GM12892 (cell line): Measurements from ENCODE around the gene TMEM132A.

Experiments used
- DNase-seq: peaks from one replicate; pipeline ENCODE4 v3.0.0; 2011; ENCODE audit not compliant: insufficient read length
- FAIRE-seq: peaks from 2 replicates; lab custom pipeline; 2011; peaks lifted over from hg19 to GRCh38; lab: Jason Lieb, UNC
- POLR2A ChIP-seq: IDR thresholded peaks from 2 replicates; pipeline ENCODE4 v1.6.1; 2011; ENCODE audit warnings: low read depth, low read length, control low read depth
- POLR2AphosphoS5 ChIP-seq: IDR thresholded peaks from 2 replicates; pipeline ENCODE4 v1.6.1; 2011; ENCODE audit warnings: low read depth, low read length, control low read depth
- TAF1 ChIP-seq: IDR thresholded peaks from 2 replicates; pipeline ENCODE4 v1.6.1; 2011; ENCODE audit warnings: low read depth, mild to moderate bottlenecking, control low read depth, low read length, borderline replicate concordance

Gene TMEM132A

GRCh38 chr11:60916669-60917206, 7.5 kb upstream of the TMEM132A start:
- FAIRE-seq (no peak), DNase-seq (no peak)
- TF ChIP-seq POLR2A: no peak
- TF ChIP-seq POLR2AphosphoS5: no peak
- no peak for TF ChIP-seq TAF1

DNA sequence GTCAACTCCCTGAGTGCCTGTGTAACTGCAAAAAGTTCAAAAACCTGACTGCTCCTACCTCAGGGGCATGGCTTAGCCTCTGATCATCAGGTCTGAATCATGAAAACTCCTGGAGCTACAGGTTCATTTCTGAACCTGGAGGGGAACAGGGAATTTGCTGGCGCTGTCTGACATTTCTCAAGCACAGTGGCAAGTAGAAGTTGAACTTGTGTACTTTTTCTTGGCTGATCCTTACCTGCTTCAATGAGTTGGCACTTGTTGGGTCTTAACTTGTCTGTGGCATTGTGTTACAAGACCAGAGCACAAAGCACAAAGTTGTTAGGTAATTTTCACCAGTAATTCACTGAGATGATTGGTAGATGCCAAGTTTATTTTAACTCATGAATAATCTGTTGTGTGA, 7.0 kb upstream of the TMEM132A start:
- FAIRE-seq (no peak), DNase-seq (no peak)
- TF ChIP-seq TAF1 (no peak), POLR2AphosphoS5 (no peak), POLR2A (no peak; the same call in 1 of the 2 replicates)

DNA sequence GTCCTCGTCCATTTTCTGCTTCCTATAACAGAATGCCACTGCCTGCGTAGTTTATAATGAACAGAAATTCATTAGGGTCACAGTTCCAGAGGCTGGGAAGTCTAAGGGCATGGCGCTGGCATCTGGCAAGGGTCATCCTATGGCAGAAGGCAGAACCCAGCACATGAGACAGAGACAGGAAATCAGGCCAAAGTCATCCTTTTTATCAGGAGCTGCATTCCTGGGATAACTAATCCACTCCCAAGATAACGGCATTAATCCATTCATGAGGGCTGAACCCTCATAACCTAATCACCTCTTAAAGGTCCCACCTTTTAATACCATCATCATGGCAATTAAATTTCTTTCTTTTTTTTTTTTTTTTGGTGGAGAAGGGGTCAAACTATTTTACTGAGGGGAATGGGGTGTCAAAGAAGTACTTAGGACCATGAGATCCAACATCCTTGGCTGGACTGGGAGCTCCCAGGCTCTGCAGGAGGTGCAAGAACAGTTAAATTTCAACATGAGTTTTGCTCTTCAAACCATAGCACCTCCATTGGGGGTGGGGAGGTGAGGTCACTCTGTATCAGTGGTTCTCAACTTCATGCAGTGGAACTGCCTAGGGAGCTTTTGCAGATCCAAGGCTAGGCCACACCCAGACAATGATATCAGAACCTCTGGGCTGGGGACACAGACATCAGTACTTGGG, 5.9 kb upstream of the TMEM132A start:
- no peak for TF ChIP-seq POLR2A
- TF ChIP-seq TAF1: no peak
- TF ChIP-seq POLR2AphosphoS5: no peak
- FAIRE-seq (no peak), DNase-seq (no peak)

DNA sequence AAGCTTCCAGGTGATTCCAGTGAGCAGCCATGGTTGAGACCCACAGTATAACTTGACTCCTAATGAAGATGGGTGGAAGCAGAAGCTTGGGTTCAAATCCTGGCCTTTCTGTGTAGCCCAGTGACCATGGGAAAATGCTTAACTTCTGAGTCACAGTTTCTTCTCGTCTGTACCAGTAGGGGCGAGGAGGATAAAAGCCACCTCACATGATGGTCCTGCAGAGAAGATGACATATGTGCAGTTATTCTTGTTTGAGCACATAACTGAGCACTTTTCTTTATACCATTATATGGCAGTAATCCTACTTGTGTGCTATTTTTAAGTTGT, 5.4 kb upstream of the TMEM132A start:
- TF ChIP-seq TAF1: no peak
- no peak for TF ChIP-seq POLR2A
- no peak for TF ChIP-seq POLR2AphosphoS5
- FAIRE-seq (no peak), DNase-seq (no peak)

GRCh38 chr11:60919320-60919719, 4.9 kb upstream of the TMEM132A start:
- TF ChIP-seq POLR2A (no peak), POLR2AphosphoS5 (no peak)
- DNase-seq: no peak
- no peak for FAIRE-seq

GRCh38 chr11:60919956-60920355, 4.3 kb upstream of the TMEM132A start:
- no peak for TF ChIP-seq POLR2AphosphoS5
- TF ChIP-seq TAF1: no peak
- TF ChIP-seq POLR2A: no peak
- DNase-seq (no peak), FAIRE-seq (no peak)

DNA sequence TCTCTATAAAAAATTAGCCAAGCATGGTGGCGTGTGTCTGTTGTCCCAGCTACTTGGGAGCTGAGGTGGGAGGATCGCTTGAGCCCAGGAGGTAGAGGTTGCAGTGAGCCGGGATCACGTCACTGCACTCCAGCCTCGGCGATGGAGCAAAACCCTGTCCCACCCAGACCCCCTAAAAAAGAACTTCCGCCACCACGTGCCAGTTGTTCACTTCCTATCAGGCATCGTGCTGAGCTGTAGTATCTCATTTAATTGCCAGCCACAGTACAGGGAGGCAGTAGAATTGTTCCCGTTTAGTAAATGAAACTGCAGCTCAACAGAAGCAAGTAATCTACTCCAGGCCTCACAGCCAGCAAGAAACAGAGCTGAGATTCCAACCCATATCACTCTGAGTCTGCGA, 3.0 kb upstream of the TMEM132A start:
- DNase-seq (no peak), FAIRE-seq (no peak)
- TF ChIP-seq POLR2AphosphoS5 (no peak), TAF1 (no peak), POLR2A (no peak)

DNA sequence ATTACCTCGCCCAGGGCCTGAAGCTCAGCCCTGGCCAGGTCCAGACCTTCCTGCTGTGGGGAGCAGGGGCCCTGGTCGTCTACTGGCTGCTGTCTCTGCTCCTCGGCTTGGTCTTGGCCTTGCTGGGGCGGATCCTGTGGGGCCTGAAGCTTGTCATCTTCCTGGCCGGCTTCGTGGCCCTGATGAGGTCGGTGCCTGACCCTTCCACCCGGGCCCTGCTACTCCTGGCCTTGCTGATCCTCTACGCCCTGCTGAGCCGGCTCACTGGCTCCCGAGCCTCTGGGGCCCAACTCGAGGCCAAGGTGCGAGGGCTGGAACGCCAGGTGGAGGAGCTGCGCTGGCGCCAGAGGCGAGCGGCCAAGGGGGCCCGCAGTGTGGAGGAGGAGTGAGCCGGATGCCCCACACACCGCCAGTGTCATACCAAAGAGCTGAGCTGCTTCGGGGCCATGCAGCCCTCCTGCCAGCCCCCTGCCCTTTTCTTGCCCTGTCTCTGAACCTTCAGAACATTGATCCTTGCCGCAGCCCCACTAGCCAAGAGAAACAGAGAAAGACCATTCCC, 2.4 kb upstream of the TMEM132A start:
- TF ChIP-seq POLR2AphosphoS5 (no peak), POLR2A (no peak), TAF1 (no peak)
- no peak for DNase-seq
- no peak for FAIRE-seq

DNA sequence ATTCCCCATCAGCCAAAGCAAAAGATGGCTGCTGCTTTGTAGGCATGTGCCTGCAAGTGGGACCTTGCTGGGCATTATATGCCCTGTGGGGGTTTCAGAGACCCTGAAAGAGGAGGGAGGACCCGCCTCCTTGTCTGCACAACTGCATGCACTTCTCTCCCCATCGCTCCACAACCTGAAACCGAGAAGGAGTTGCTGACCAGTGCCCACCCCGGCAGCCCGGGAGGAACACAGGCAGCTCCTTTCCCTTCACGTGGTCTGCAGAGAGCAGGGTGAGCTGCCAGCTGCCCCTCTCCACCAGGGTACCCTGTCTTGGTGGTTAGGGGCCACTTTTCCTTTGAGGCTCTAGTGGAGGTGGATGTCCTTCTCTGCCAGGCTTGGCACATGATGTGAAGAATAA, 1.4 kb upstream of the TMEM132A start:
- no peak for DNase-seq
- TF ChIP-seq TAF1: no peak
- TF ChIP-seq POLR2AphosphoS5: no peak
- no peak for TF ChIP-seq POLR2A
- no peak for FAIRE-seq

GRCh38 chr11:60923326-60923725, 934 bp upstream of the TMEM132A start:
- DNase-seq (no peak), FAIRE-seq (peak; percentile 64)
- TF ChIP-seq POLR2AphosphoS5 (peak; percentile 33; the same call in 1 of the 2 replicates), TAF1 (no peak), POLR2A (no peak)

DNA sequence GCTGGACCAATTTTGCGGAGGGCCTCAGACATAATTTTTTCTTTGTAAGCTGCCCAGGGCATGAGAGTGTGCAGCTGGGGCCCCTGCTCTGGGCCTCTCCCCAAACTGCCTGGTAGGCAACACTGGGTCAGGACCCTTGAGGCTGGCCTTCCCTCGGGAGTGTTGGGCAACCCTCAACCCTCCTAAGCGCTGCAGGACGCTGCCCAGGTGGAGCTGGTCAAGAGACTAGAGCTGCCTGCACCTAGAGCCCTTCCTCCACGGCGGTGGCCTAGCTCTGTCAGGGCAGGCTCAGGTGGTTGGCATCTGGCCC, 505 bp upstream of the TMEM132A start:
- no peak for DNase-seq
- no peak for FAIRE-seq
- TF ChIP-seq POLR2AphosphoS5 (no peak), POLR2A (no peak), TAF1 (no peak)
